Measurements from ENCODE around the gene MDM1.

DNA sequence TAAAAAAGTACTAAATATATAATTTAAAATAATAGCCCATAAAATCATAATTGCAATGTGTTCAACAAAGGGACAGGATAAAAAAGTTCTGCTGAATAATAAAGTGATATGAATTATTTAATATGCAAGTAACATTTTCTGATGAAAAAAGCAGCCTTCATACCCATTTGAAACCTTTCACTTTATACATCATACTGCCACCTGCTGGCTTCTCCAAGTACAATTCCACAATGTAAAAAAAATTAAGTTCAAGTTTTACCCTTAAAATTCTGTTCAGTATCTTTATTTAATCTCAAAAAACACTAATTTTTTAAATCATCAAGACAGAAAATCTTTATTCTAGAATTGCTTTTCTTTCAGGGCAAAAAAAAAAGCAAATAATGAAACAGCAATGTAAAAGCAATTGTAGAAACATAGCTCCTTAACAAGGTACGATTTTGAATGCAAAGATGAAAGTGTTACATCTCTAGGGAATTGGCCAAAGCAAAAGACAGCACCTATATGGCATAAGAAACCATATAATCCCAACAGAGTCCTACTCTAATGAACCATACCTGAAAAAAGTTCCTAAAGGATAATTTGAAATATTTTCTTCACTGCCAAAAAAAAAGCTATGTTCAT is 15.0 kb downstream of the MDM1 start:
- TF ChIP-seq, protein P1, sequence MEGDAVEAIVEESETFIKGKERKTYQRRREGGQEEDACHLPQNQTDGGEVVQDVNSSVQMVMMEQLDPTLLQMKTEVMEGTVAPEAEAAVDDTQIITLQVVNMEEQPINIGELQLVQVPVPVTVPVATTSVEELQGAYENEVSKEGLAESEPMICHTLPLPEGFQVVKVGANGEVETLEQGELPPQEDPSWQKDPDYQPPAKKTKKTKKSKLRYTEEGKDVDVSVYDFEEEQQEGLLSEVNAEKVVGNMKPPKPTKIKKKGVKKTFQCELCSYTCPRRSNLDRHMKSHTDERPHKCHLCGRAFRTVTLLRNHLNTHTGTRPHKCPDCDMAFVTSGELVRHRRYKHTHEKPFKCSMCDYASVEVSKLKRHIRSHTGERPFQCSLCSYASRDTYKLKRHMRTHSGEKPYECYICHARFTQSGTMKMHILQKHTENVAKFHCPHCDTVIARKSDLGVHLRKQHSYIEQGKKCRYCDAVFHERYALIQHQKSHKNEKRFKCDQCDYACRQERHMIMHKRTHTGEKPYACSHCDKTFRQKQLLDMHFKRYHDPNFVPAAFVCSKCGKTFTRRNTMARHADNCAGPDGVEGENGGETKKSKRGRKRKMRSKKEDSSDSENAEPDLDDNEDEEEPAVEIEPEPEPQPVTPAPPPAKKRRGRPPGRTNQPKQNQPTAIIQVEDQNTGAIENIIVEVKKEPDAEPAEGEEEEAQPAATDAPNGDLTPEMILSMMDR (IDR thresholded peaks at IDR 0.05), result peak; percentile 19 to 73 (median 50)
- TF ChIP-seq POLR2A (IDR thresholded peaks at IDR 0.05), result no peak

All from thyroid gland (tissue), 4 donors.